Fibroblast of skin of left quadriceps (primary cell): ENCODE measurements around the gene SLC49A3.
"Not testable (repeated sequence)": the region's sequence is repeated elsewhere in the genome, so short reads cannot be mapped to it uniquely, and the experiment has no call there.

Source experiments
- DNase-seq, 2 experiments: peaks; one replicate each; pipeline ENCODE4 v3.0.0-alpha.2; 2013; ENCODE audit warnings: low read depth in 2 of 2

The SLC49A3 gene

DNA sequence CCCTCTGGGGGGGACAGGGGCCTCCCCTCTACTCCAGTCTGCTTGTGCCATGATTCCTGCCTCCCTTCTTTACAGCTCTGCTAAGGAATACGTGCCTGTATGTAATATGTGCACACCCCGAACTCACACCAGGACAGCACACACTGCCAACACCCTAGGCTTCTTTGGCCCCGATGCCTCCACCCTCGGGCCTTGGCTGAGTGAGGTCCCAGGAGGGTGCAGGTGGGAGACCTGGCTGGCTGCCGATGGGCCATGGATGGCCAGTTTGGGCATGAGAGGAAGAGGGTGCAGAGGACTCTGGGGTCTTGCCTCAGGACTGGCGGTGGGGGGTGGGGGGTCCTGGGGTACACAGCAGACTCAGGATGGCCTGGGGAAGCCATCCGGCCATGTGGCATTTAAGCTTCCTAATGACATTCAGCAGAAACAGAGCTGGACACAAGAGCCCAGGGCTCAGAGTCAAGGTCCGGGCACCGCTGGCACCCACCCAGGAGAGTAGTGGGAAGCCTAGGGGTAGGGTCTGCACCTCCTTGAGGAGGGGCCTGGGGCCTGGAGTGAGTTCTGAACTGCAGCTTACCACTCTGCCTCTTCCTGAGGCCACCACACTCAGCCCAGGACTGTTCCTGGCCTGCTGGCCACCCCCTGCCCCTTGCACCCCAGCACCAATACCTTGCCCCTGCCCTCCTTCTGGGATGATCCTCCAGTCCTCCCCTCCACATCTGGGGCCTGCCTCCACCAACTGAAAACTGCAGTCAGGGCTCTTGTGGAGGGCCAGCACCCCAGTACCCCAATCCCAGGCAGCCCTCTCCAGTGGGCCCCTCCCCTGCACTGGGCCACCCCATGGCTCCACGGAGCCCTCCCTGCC, 14.6 kb upstream of the SLC49A3 start:
- no peak for DNase-seq

DNA sequence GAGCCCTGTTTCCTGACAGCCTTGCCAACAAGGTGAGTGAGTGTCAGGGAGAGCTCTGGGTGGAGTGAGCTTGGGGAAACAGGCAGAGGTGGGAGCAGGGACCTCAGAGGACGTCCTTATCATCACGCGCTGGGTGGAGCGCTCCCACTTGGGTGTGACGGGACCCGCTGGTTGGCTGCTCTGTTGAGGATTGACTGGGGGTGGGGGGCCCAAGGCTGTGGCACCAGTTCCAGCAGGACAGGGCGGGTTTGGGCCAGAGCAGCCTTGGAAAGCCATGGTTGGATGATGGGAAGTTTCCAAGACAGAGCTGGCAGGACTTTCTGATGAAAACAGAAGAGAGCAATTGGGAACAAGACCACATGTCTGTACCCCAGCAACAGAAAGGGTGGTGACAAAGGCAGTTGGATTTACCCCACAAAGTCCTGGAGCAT, 13.7 kb upstream of the SLC49A3 start:
- no peak for DNase-seq

DNA sequence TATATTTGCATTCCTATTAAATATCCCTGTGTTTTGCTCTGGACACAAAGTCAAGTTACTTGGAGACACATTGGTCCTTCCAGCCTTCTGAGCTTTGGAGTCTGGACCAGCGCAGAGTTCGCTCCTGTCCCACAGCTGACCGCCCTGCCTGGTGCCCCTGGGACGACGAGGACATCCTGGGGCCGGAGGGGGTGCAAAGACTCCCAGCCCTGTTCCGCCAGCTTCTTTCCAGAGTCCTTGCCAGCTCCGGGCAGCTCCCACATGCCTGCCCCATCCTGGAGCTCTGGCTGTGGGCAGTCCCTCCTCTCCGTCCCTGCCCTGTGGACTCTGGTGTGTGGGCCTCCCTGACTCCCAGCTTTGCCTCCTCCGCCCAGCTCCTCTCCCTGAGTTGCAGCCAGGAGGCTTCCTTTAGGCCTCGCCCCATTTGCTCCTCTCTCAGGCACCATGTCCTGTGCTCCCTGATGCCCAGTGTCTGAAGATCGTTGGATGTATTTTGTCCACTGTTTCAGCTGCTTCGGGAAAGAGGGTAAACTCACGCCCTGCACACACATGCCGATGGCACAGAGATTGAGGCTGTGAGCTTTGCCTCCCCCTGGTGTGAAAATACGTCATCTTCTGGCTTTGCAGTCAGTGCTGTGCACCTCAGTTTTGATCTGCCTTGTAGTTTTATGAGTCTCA, 11.8 kb upstream of the SLC49A3 start:
- no peak for DNase-seq

DNA sequence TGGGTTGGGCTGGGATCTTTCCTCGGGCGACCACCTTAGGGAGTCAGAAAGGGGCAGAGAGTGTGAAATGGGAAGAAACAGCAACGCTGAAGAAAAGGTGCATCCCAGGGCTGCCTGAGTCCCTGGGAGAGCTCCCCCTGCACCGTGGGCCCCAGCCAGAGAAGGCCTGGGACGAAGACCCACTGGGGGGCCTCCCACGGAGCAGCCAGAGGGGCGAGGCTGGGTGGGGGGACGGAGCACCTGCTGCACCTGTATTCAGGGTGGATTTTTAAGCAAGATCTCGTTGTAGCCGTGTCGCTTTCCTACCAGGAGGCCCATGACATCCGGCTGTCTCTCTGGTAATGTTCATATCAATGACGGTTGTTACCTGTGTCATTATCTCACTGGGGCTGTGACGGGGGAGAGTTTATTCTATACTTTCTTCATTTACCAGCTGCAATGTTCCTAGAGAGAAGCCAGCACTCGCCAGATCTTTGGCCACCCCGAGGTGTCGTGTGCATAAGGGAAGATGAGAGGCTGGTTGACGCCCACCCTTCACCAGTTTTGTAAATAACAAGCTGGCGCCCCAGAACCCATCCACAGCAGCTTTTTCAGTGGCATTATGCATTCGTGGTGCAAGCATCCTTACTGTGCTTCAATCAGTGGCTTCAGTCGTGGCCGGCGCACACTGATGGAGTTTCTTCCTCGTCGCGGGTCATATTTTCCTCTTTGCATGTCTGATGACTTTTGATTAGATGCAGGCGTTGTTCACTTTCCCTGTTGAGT, 11.0 kb upstream of the SLC49A3 start:
- no peak for DNase-seq

DNA sequence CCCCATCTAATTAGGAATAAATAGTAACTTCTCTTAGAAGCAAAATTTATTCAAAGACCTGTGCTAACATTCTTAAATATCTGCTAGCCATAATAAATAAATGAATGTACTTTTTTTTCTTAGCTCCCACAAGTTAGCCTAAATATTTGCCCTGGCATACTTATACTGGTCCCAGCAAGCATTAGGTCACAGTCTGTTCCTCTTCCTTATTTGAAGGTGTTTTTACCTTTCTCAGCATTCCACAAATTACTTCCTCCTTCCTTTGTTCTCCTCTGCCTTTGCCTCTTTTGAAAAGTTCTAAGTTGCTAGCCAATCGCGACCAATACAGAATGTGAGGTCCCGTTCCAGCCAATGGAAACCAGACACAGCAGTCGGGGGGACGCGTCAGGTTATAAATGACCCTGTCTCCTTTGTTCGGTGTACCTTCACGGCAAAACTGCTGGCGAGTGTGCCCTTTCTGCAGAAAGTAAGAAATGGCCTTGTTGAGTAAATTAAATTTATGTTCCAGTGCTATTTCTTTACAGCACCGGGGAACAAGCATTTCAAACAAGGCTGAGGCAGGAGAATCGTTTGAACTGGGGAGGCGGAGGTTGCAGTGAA, 5.5 kb upstream of the SLC49A3 start:
- DNase-seq = not testable (repeated sequence)

DNA sequence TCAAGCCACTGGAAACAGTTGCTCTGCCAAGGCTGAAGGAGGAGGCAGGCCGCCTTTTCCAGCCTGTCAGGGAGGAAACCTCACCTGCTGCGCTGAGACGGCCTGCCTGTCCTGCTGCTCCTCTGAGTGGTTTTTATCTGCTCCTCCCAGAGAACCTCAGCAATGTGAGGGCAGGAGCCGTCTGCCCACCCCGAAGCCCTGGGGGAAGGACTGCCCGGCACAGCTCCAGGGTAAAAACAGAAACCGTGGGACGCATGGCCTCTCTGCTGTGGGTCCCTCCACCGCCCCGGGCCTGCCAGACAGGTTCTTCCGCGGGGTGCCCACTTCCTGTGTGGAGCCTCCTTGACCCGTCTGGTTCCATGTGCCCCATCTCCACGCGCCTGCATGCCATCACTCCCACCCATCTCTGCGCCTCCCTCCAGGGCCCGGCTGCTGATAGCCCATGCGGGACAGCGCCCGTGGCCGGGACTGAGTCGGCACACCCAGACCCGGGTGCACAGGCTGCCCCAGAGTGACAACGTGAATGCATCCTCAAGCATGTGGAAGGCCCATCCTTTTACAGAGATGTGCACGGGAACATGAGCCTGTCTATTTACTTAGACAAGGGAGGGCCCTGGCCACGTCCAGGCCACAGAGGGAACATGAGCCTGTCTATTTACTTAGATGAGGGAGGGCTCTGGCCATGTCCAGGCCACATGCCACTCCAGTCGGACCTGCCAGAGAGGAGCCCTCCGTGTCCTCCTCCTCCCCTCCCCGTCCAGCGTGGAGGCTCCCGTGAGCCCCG, 4.0 kb upstream of the SLC49A3 start:
- no peak for DNase-seq

DNA sequence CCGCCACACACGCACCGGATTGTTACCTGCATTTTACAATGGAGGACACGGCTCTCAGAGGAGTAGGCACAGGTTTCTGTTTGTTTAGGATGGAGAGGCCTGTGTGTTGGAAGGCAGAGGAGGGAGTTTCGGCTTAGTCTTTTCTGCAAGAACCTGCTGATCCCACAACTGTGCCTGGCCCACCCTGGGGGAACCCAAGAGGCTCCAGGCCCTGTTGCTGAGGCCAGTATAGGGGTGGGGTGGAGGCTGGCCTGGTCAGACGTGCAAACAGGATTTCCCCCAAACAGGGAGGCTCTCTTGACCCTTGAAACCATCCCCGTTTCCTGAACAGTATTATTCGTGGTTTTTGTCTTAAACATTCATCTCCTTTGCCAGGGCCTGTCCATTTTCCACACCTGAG, 772 bp upstream of the SLC49A3 start:
- no peak for DNase-seq

DNA sequence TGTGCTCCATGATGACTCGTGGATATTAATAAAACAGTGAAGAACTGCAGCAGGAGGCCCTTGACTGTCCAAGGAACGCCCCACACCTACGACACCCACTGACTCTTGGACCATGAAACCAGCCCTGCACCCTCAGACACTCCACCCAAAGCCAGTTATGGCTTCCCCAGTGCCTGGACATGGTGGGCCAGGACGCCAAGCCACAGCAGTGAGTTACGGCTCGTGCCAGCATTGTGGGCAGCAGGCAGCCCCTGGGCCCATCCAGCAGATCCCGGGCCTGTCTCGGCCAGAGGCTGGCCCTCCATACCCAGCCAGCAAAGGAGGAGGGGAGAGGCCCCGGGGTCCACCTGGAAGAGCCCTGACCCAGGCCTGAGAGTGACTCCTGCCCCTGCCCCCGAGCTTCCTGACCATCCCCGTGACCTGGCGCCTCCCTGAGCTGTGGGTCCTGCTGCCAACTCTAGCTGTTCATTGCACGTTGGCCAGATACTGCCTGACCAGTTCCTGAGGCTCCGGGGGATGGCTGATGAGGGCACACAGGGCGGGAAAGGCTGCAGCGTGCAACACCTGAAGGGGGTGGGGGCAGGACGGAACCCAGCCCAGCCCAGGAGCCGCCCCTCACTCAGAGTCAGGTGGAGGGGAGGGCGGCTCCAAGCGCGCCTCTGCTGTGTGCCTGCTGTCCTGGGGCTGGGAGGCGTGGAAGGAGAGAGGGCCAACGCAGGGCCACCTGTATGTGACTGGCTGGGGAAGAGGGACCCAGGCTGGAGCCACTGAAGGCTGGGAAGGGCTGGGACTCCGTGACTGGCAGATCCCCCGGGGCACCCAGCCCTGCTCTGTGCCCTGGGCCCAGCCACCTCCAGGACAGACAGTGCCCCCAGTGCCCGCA, 739 bp downstream of the SLC49A3 start:
- DNase-seq = no peak

DNA sequence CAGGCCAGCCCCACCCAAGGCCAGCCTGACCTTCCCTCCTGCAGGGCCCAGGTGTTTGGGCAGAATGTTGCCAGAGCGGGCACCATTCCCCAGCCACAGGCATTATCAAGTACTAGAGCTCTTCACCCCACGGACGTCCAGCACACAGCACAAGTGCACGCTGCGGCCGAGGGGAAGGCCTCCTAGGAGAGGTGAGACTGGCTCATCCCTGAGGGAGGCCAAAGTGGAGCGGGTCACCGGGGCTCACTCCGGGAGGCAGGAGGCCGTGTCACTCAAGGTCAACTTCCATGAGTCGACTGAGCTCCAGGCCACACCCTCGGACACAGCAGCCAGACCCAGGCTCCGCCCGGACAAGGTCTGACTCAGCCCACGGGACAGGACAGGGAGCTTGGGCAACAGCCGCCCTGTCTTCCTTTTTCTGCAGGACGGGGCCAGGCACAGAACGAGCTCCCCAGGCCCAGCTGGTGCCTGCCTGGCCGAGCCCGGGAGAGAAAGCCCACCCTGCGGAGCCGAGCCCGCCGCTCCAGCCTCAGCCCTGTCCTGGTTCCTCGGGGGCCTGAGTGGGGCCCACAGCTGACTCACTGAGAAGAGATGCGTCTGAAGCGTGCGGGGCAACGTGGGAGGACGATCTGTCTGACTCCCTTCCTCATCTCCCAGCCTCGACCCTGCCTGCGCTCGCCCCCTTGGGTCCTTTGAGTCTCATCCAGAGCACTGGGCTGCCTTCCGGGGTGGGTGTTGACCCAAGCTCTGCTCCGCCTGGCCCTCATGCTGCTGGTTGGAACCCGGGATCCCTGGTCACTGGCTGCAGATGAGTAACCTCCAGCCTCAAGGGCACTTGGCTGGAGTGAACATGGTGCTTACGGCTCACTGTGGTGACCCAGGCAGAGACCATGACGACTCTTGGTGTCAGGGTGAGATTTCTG, 1.6 kb downstream of the SLC49A3 start:
- no peak for DNase-seq

DNA sequence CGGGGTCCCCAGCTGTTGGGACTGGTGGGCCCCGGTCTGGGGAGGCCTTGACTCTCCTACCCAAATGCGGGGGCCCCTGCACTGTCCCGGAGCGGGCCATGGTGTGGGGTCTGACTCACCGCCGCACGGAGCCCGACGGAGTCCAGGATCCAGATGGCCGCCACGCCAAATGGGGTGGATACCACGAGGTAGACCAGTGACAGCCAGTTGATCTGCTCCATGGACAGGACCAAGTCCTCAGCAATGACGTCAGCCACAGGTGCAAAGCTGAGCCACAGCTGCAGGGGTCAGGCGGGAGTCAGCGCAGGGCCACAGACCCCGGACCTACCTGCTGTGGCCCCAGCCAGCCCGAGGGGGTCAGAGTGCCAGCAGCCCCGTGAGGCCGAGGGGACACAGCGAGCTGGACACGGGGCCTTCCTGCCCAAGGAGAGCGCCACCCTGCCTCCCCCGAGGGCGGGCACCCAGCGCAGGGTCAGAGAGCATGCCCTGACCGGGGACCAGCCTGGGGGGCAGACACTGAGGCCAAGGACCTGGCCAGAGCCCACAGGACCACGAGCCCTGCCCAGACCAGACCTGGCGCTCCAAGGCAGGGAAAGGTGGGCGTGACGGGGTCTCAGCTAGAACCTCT, 2.4 kb downstream of the SLC49A3 start:
- no peak for DNase-seq

DNA sequence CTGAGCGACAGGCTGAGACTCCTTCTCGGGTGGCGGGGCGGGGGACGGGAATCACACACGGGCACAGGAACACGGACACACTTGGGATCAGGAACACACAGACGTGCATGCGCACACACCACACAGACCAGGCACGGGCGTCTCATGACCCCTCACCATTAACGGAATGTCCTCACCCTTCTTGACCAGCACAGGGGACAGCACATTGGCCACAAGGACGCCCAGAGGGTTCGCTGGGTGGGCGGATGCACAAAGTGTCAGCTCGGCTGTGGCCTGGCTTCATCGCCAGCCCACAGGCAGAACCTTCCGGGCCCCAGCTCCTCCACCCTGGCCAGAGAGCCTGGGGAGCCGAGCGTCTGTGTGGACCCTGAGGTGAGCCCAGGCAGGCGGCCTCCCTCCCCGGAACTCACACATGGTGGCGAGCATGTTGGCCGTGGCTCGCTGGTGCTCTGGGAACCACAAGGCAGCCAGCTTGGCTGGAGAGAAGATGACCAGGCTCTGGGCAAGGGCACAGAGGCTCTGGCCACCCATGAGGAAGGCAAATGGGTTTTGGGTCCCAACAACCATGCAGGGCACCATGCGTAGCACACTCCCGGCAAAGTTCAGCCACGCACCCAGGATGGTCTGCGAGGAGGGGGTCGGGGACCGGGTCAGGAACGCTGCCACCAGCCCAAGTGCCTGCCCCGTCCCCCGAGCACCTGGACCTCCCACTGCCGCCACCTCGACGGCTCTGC, 3.1 kb downstream of the SLC49A3 start:
- DNase-seq = no peak

DNA sequence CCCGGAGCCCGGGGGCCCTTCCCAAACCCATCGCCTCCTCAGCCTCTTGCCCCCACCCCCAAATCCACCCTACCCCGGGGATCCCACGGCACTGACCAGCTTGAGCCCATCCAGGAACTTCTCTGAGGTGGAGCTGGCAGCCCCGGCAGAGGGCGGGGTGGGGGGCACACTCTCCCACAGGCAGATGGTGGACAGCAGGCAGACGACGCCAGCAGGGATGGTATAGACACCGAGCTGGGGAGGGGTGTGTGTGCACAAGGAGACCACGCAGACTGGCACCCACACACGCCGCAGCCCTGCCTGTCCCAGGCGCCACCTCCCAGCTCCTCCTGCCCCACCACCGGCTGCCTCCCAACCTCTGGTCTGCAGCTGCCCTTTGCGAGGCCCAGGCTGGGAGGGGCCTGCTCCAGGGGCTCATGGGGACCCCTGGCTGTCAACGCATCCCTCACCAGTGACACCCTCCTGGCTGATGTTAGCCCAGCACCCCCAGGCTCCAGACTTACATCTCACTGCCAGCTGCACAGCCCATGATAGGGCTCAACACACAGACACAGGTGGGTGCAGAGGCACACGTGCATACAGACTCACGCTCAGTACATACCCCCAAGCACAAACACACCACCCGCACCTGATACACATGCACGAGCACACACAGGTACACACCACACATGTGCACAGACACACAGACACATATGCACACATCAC, 4.2 kb downstream of the SLC49A3 start:
- no peak for DNase-seq

DNA sequence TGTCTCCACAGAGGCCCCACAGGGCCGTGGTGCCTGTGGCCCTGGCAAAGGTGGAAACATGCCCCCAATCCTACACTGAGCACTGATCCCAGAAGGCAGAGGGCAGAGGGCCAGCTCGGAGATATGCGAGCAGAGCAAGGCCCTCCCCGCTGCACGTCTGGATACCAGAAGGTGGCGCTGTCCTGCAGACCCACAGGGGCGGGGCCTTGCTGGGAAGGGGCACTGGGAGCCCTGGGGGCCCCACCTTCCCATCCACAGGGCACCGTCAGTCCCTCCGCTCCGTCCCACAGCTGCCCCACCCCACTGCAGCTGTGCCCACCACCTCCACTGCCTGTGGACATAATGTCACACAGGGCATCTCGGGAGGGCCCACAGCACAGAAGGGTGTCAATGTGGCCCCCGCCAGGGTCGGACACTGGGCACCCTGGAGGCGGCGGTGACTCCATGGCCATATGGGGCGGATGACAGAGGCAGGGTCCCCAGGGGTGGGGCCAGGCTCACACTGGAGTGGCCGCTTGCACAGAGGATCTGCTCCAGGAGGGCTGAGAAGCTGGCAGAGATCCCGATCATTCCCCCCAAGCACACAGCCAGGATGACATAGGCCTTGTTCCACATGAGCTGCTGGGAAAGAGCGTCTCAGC, 4.8 kb downstream of the SLC49A3 start:
- no peak for DNase-seq

DNA sequence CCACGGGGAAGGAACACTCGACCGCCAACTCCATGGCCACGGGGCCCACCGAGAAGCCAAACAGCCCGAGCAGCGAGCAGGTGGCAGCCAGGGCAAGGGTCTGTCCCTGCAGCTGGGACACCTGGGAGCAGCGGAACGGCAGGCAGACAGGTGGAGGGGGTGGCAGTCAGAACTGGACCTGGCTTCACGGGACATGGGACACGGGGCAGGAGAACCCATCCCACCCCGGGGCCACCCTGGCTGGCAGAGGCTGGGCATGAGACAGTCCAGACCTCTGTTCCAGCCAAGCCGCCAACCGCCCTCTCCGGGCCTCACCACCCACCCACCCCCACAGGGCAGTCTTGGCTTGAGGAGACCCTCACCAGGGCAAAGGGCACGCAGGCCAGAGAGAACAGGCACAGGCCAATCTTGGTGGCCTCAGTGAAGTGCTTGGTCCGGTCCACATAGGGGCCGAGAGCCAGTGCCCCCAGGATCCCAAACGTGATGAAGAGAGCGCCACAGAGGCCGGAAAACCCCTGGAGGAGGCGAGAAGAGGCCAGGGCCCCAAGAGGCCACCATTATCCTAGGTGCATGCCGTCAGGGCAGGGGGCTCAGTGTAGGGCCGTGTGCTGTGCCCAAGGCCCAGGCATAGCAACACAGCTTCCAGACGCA, 5.6 kb downstream of the SLC49A3 start:
- no peak for DNase-seq

DNA sequence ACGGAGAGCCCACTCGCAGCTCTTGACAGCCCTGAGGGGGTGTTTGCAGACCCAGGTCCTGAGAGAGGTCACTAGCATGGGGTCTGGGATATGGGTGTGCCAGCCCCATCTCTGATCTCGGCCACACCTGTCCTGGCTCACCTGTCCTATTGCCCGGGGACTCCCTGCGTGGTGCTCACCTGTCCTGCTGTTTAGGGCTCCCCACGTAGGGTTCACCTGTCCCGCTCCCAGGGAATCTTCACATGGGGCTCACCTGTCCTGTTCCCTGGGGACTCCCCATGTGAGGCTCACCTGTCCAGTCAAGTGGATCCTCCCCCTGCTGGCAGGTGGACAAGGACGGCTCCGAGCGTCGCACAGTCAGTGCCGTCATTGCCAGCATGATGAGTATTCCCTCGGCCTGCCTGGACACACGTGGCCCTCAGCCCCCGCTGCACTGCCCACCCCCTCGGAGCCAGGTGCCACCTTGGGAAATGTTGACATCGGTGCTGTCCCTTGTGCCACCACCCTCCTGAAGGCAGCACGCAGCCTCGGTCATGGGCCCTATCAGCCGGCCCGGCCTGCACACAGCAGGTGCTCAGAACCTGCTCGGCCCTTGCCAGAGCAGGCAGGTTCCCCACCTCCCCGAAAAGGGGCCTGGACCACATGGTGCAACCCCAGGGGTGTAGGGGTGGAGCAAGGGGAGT, 6.3 kb downstream of the SLC49A3 start:
- no peak for DNase-seq
